GM21390 (cell line): ENCODE measurements around the gene SRRM2.

Experiments
- ATAC-seq: cut with Tn5 transposase; IDR thresholded peaks from one replicate; pipeline ENCODE4 v1.9.1; 2021; ENCODE audit not compliant: unreplicated experiment

Gene SRRM2

GRCh38 chr16:2737895-2738418 is 14.5 kb upstream of the SRRM2 start:
- ATAC-seq = no peak

- no peak for ATAC-seq
Observed at GRCh38 chr16:2738615-2739014, 13.8 kb upstream of the SRRM2 start.

- ATAC-seq = no peak
Observed at GRCh38 chr16:2739625-2740430, 12.6 kb upstream of the SRRM2 start.

- no peak for ATAC-seq
Observed at GRCh38 chr16:2740476-2740875, 12.0 kb upstream of the SRRM2 start.

GRCh38 chr16:2741168-2741567 is 11.3 kb upstream of the SRRM2 start:
- ATAC-seq = no peak

GRCh38 chr16:2742323-2743006 is 10.0 kb upstream of the SRRM2 start:
- ATAC-seq = no peak

- ATAC-seq = no peak
Observed at GRCh38 chr16:2743007-2743810, 9.2 kb upstream of the SRRM2 start.

- ATAC-seq = no peak
Observed at GRCh38 chr16:2744711-2745110, 7.7 kb upstream of the SRRM2 start.

- ATAC-seq = no peak
Observed at GRCh38 chr16:2745116-2745890, 7.1 kb upstream of the SRRM2 start.

GRCh38 chr16:2745961-2746360 is 6.5 kb upstream of the SRRM2 start:
- no peak for ATAC-seq

- ATAC-seq = no peak
Observed at GRCh38 chr16:2748757-2749455, 3.5 kb upstream of the SRRM2 start.

GRCh38 chr16:2749476-2749875 is 3.0 kb upstream of the SRRM2 start:
- no peak for ATAC-seq

- no peak for ATAC-seq
Observed at GRCh38 chr16:2749936-2750335, 2.5 kb upstream of the SRRM2 start.

- ATAC-seq = peak; percentile 30
Observed at GRCh38 chr16:2751577-2752034, 832 bp upstream of the SRRM2 start.

- peak; percentile 26 for ATAC-seq
Observed at GRCh38 chr16:2752850-2753732, 653 bp downstream of the SRRM2 start.

- no peak for ATAC-seq
Observed at GRCh38 chr16:2753733-2754020, 1.2 kb downstream of the SRRM2 start.

- no peak for ATAC-seq
Observed at GRCh38 chr16:2755158-2755557, 2.7 kb downstream of the SRRM2 start.

- no peak for ATAC-seq
Observed at GRCh38 chr16:2756288-2757015, 4.0 kb downstream of the SRRM2 start.

- ATAC-seq = no peak
Observed at GRCh38 chr16:2757344-2757743, 4.9 kb downstream of the SRRM2 start.
